ENCODE results near the gene IFNL4.
"Not testable (repeated sequence)": the region's sequence is repeated elsewhere in the genome, so short reads cannot be mapped to it uniquely, and the experiment has no call there.

IFNL4 gene

GRCh38 chr19:39248806-39249205 lies at the start of gene IFNL4:
Gene IFNL4 (minus strand): TSS chr19:39248856.
- no peak for DNase-seq

- DNase-seq = no peak
These were observed 49.4 kb upstream of the IFNL4 start for GRCh38 chr19:39297931-39298634.

- DNase-seq = no peak
These were observed 48.2 kb upstream of the IFNL4 start for GRCh38 chr19:39296906-39297305.

- no peak for DNase-seq
These were observed 47.5 kb upstream of the IFNL4 start, which contains the start of gene IFNL1 for GRCh38 chr19:39296055-39296645. Gene IFNL1 (plus strand): TSS chr19:39296407. CDS start chr19:39296422, 15 bp downstream.

GRCh38 chr19:39293394-39293793 lies 44.7 kb upstream of the IFNL4 start:
- no peak for DNase-seq

GRCh38 chr19:39284032-39284431 lies 35.4 kb upstream of the IFNL4 start:
- no peak for DNase-seq

- DNase-seq = no peak
These were observed 33.4 kb upstream of the IFNL4 start for GRCh38 chr19:39282021-39282420.

GRCh38 chr19:39277598-39277997 lies 28.9 kb upstream of the IFNL4 start:
- DNase-seq = no peak

- no peak for DNase-seq
These were observed 28.1 kb upstream of the IFNL4 start for GRCh38 chr19:39276740-39277139.

- no peak for DNase-seq
These were observed 26.9 kb upstream of the IFNL4 start for GRCh38 chr19:39275578-39275977.

- not testable (repeated sequence) for DNase-seq
These were observed 25.2 kb upstream of the IFNL4 start for GRCh38 chr19:39273859-39274258.

- DNase-seq = no peak
These were observed 21.6 kb upstream of the IFNL4 start for GRCh38 chr19:39270036-39270871.

GRCh38 chr19:39269369-39269768 lies 20.7 kb upstream of the IFNL4 start:
- not testable (repeated sequence) for DNase-seq

GRCh38 chr19:39268531-39269223 lies 20.0 kb upstream of the IFNL4 start:
- not testable (repeated sequence) for DNase-seq

- DNase-seq = not testable (repeated sequence)
These were observed 19.4 kb upstream of the IFNL4 start, which contains the start of gene IFNL2 for GRCh38 chr19:39268085-39268484. Gene IFNL2 (plus strand): TSS chr19:39268396. CDS start chr19:39268569, 173 bp downstream.

- DNase-seq = no peak
These were observed 16.8 kb upstream of the IFNL4 start for GRCh38 chr19:39265321-39265916.

GRCh38 chr19:39264306-39265290 lies 15.9 kb upstream of the IFNL4 start:
- DNase-seq = no peak

GRCh38 chr19:39263912-39264305 lies 15.3 kb upstream of the IFNL4 start:
- DNase-seq = no peak

GRCh38 chr19:39262496-39262895 lies 13.8 kb upstream of the IFNL4 start:
- DNase-seq = no peak

- DNase-seq = no peak
These were observed 13.0 kb upstream of the IFNL4 start for GRCh38 chr19:39261704-39262103.

GRCh38 chr19:39257227-39257626 lies 8.6 kb upstream of the IFNL4 start:
- DNase-seq = no peak
